ENCODE data around the gene ALDOA. TPM values are rescaled to one million over a fixed set of nuclear protein-coding genes. Genes with fewer than 3 reads are reported as not detected.

ALDOA gene
- total RNA-seq, 4 donors from 2014 or later: 752 to 2,025 (median 1,174) TPM

DNA sequence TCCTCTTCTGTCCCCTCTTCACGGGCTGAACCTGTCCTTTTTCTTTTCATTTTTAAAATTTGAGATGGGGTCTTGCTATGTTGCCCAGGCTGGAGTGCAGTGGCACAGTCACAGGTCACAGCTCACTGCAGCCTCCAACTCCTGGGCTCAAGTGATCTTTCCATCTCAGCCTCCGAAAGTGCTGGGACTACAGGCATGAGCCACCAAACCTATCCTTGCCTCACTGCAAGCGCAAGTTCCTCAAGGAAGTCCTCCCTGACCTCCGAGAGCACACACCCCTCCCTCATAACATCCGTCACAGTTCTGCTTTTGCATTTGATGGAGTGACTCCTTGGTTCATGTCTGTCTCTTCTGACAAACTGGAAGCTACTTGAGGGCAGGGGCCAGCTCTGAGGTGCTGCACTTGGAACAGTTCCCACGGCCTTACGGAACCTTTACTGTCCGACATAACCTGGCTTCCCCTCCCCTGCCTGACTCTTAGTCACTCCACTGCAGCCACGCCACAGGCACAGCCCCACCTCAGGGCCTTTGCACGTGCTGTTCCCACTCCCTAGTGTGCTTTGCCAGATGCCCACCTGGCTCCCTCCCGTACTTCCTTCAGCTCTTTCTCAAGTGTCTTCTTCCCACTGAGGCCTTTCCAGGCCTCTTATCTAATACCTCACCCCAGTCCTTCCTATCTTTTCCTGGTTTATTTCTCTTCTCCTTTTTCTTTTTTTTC lies 21.8 kb downstream of the ALDOA start:
- Histone ChIP-seq H3K9me3 (no peaks in the 10 kb centered on the region), H3K36me3 (peaks cover 32 to 36% of the 10 kb centered on the region in 2 donors), H3K27ac (no peak overlapping the region), H3K4me3 (replicated peaks in 1 of 3) (no peak overlapping the region), H3K4me1 (peaks cover 13 to 14% of the 10 kb centered on the region in 2 donors), H3K27me3 (no peaks in the 10 kb centered on the region)
- no peak for DNase-seq
- TF ChIP-seq, protein P1, sequence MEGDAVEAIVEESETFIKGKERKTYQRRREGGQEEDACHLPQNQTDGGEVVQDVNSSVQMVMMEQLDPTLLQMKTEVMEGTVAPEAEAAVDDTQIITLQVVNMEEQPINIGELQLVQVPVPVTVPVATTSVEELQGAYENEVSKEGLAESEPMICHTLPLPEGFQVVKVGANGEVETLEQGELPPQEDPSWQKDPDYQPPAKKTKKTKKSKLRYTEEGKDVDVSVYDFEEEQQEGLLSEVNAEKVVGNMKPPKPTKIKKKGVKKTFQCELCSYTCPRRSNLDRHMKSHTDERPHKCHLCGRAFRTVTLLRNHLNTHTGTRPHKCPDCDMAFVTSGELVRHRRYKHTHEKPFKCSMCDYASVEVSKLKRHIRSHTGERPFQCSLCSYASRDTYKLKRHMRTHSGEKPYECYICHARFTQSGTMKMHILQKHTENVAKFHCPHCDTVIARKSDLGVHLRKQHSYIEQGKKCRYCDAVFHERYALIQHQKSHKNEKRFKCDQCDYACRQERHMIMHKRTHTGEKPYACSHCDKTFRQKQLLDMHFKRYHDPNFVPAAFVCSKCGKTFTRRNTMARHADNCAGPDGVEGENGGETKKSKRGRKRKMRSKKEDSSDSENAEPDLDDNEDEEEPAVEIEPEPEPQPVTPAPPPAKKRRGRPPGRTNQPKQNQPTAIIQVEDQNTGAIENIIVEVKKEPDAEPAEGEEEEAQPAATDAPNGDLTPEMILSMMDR (IDR thresholded peaks at IDR 0.05): no peak
- TF ChIP-seq POLR2A (IDR thresholded peaks at IDR 0.05): no peak
- 90 to 95% methylated on average over 11 of the region's 11 CpGs for WGBS, 2 donors
- intact Hi-C loops (cut with DNase I): loop anchor here (10.0 kb wide), 1 partner anchor 337 kb away; no protein-coding TSS in a partner anchor

DNA sequence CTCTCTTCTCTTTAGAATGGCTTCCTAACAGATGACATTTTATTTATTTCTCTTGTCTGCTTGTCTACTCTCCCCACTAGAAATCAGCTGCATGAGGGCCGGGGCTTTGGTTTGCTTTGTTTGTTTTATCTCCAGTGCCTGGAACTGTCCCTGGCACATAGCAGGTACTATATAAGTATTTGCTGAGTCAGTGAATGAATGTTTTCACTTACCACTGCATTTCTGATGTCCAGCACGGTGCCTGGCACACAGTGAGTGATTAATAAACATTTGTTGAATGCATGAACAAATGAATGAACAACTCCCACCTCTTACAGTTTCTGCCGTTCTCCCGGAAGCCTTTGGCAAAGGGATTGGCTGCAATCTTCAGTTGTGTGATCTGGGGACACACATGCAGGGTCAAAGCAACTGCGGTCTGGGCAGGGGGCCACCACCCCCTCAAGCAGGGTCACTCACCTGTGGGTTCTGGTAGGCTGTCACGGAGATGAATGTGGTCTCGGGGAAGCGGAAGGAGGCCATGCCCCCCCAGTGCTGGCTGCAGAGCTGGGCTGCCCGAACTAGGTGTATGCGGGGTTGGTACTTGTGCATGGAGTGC lies 22.8 kb downstream of the ALDOA start:
- intact Hi-C loops (cut with DNase I): loop anchor here (10.0 kb wide), 1 partner anchor 336 kb away; no protein-coding TSS in a partner anchor
- Histone ChIP-seq H3K36me3 (peaks cover 22 to 26% of the 10 kb centered on the region in 2 donors), H3K27ac (no peak overlapping the region), H3K9me3 (no peaks in the 10 kb centered on the region), H3K4me1 (peaks cover 23 to 24% of the 10 kb centered on the region in 2 donors), H3K27me3 (no peaks in the 10 kb centered on the region), H3K4me3 (replicated peaks in 1 of 3) (no peak overlapping the region)
- DNase-seq: no peak
- TF ChIP-seq, protein P1 (IDR thresholded peaks at IDR 0.05): no peak
- no peak for TF ChIP-seq POLR2A (IDR thresholded peaks at IDR 0.05)
- 75 to 82% methylated on average over 9 to 10 of the region's 10 CpGs for WGBS, 2 donors

DNA sequence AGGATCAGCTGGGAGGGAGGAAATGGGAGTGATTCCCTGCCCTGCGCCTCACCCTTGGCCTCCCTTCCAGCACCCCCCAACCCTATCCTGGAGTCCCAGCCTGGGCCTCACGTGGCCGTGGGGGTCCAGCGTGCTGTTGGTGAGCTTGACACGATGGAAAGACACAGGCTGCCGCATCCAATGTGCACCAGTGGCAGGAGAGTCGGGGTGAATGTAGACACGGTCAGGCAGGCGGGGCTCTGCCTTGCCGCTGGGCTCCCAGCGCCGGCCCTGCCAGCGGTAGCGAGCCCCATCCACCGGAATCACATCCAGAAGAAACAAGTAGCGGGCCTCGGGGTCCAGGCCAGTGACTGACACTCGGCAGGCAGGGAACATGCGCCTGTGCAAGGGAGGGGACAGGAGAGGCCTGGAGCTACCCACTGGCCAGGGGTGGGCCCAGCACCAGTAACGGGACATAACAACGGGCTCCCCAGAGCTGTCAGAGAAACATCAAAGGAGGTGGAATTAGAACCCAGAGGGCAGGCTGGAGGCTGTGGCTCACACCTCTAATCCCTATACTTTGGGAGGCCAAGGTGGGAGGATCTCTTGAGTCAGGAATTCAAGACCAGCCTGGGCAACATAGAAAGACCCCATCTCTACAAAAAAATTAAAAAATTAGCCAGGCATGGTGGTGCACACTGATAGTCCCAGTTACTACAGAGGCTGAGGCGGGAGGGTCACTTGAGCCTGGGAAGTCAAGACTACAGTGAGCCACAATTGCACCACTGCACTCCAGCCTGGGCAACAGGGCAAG lies 23.5 kb downstream of the ALDOA start:
- Histone ChIP-seq H3K4me1 (peaks cover 23 to 28% of the 10 kb centered on the region in 2 donors), H3K27ac (no peak overlapping the region), H3K27me3 (no peaks in the 10 kb centered on the region), H3K4me3 (replicated peaks in 1 of 3) (no peak overlapping the region), H3K36me3 (peaks cover 18 to 23% of the 10 kb centered on the region in 2 donors), H3K9me3 (no peaks in the 10 kb centered on the region)
- intact Hi-C loops (cut with DNase I): loop anchor here (10.0 kb wide), 1 partner anchor 336 kb away; no protein-coding TSS in a partner anchor
- DNase-seq: no peak
- WGBS, 2 donors: 85 to 86% methylated on average over 10 to 16 of the region's 22 CpGs
- TF ChIP-seq, protein P1 (IDR thresholded peaks at IDR 0.05): no peak
- TF ChIP-seq POLR2A (IDR thresholded peaks at IDR 0.05): no peak

GRCh38 chr16:30090610-30091331 lies 25.2 kb downstream of the ALDOA start:
- Histone ChIP-seq H3K4me1 (peaks cover 35 to 41% of the 10 kb centered on the region in 2 donors), H3K27me3 (no peaks in the 10 kb centered on the region), H3K36me3 (peaks cover 5 to 13% of the 10 kb centered on the region in 2 donors), H3K9me3 (no peaks in the 10 kb centered on the region), H3K27ac (peak overlapping the region; percentile 80 to 82 (median 80)), H3K4me3 (replicated peaks in 1 of 3) (peak overlapping the region in 1 of 3 donors; percentile 35)
- intact Hi-C loops (cut with DNase I): no loop called here
- WGBS, 2 donors: 71 to 75% methylated on average over 19 to 21 of the region's 26 CpGs
- DNase-seq: no peak
- TF ChIP-seq POLR2A (IDR thresholded peaks at IDR 0.05): no peak
- TF ChIP-seq, protein P1 (IDR thresholded peaks at IDR 0.05): no peak

All from thyroid gland (tissue), 4 donors.